GM20000 (cell line): ENCODE measurements around the gene TCP11L1.
"Not testable (repeated sequence)": the region's sequence is repeated elsewhere in the genome, so short reads cannot be mapped to it uniquely, and the experiment has no call there.

Experiments
- DNase-seq: peaks from one replicate; pipeline ENCODE4 v3.0.0; 2012; ENCODE audit warnings: low spot score
- TF ChIP-seq, protein P1 (sequence below): IDR thresholded peaks from 2 replicates; pipeline ENCODE4 v1.5.1; 2012; ENCODE audit warnings: mild to moderate bottlenecking, control low read depth; ENCODE audit errors: extremely low read depth, missing control alignments

TCP11L1 gene

GRCh38 chr11:33086017-33086416 lies 46.6 kb downstream of the TCP11L1 start:
- TF ChIP-seq, protein P1, sequence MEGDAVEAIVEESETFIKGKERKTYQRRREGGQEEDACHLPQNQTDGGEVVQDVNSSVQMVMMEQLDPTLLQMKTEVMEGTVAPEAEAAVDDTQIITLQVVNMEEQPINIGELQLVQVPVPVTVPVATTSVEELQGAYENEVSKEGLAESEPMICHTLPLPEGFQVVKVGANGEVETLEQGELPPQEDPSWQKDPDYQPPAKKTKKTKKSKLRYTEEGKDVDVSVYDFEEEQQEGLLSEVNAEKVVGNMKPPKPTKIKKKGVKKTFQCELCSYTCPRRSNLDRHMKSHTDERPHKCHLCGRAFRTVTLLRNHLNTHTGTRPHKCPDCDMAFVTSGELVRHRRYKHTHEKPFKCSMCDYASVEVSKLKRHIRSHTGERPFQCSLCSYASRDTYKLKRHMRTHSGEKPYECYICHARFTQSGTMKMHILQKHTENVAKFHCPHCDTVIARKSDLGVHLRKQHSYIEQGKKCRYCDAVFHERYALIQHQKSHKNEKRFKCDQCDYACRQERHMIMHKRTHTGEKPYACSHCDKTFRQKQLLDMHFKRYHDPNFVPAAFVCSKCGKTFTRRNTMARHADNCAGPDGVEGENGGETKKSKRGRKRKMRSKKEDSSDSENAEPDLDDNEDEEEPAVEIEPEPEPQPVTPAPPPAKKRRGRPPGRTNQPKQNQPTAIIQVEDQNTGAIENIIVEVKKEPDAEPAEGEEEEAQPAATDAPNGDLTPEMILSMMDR = no peak
- DNase-seq = no peak

GRCh38 chr11:33089776-33090175 lies 50.4 kb downstream of the TCP11L1 start:
- no peak for DNase-seq
- TF ChIP-seq, protein P1 = no peak

- DNase-seq = no peak
- TF ChIP-seq, protein P1 = no peak
Measured at GRCh38 chr11:33094157-33094556, 54.8 kb downstream of the TCP11L1 start.

DNA sequence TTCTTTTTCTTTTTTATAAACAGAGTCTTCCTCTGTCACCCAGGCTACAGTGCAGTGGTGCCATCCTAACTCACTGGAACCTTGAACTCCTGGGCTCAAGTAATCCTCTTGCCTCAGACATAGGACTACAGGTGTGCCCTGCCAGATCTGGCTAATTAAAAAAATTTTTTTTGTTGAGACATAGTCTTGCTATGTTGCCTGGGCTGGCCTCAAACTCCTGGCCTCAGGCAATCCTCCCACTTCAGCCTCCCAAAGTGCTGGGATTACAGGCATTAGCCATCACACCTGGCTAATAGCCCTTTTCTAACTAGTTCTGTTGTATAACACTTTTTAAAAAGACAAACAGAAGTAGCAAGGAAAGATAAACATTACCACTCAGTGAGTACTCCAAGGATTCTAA lies 64.5 kb downstream of the TCP11L1 start:
- no peak for DNase-seq
- TF ChIP-seq, protein P1 = no peak

- no peak for DNase-seq
Measured at GRCh38 chr11:33109294-33109895, 70.0 kb downstream of the TCP11L1 start.

GRCh38 chr11:33110083-33110482 lies 70.7 kb downstream of the TCP11L1 start:
- DNase-seq = no peak
- TF ChIP-seq, protein P1 = no peak

More at GRCh38 chr11:33109294-33109895, 70.0 kb downstream of the TCP11L1 start:
- TF ChIP-seq, protein P1 = no peak

GRCh38 chr11:33116535-33116934 lies 77.2 kb downstream of the TCP11L1 start:
- DNase-seq = no peak
- TF ChIP-seq, protein P1 = no peak

DNA sequence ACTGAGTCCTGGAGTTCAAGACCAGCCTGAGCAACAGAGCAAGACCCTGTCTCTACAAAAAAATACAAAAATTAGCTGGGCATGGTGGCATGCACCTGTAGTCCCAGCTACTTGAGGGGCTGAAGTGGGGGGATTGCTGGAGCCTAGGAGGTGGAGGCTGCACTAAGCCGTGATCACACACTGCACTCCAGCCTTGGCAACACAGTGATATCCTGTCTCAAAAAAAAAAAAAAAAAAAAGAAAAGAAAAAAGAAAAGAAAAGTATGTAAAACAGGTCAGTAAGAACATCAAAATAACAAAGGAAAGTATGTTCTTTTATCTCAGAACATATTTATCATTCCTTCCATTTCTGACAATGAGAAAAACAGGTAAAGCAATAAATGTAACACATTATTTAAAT lies 83.3 kb downstream of the TCP11L1 start:
- DNase-seq = not testable (repeated sequence)
